Right lobe of liver (tissue), 4 donors: Measurements from ENCODE around the gene THUMPD2.

Source experiments
- CTCF ChIP-seq, 4 donors: fragments of 200-600 bp in 3 of 4; fragments of 450-650 bp in 1 of 4; IDR thresholded peaks; one replicate each; pipeline versions ENCODE4 v1.5.1 to v1.8.0; 2016 to 2022; ENCODE audit warnings: antibody characterized with exemption in 4 of 4, mild to moderate bottlenecking in 2 of 4
- POLR2A ChIP-seq: fragments of 450-650 bp; IDR thresholded peaks from one replicate; pipeline ENCODE4 v1.6.1; 2017; ENCODE audit warnings: antibody characterized with exemption, mild to moderate bottlenecking
- donor health status: DM: no; HTN: no; CAD: no.
- donor health status: DM: no; HTN: no; CAD: no.
- donor health status: DM: no; HTN: yes; CAD: no.

DNA sequence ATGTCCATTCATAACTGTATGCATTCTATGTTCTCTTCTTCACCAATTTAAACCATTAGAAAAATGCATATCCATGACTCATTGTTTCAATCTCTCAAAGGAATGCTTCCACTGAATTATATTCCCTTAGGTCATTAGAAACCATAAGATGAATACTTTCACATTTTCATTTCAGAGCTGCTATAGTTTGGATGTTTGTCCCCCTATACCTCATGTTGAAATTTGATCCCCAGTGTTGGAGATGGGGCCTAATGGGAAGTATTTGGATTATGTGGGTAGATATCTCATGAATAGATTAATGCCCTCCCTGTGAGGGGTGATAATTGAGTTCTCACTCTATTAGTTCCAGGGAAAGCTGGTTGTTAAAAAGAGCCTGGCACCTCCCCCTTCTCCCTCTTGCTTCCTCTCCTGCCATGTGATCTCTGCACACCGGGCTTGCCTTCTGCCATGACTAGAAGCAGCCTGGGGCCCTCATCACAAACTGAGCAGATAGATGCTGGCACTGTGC lies 35.7 kb downstream of the THUMPD2 start:
- no peak for TF ChIP-seq CTCF (IDR thresholded peaks at IDR 0.05)
- TF ChIP-seq POLR2A = no peak
